Activated T-cell treated with anti-CD3 and anti-CD28 coated beads for 24 hours (primary cell): ENCODE results near the gene KLK12.

Experiments used
- DNase-seq: peaks from one replicate; pipeline ENCODE4 v3.0.0-alpha.2; 2020; ENCODE audit warnings: low read depth

The KLK12 gene

DNA sequence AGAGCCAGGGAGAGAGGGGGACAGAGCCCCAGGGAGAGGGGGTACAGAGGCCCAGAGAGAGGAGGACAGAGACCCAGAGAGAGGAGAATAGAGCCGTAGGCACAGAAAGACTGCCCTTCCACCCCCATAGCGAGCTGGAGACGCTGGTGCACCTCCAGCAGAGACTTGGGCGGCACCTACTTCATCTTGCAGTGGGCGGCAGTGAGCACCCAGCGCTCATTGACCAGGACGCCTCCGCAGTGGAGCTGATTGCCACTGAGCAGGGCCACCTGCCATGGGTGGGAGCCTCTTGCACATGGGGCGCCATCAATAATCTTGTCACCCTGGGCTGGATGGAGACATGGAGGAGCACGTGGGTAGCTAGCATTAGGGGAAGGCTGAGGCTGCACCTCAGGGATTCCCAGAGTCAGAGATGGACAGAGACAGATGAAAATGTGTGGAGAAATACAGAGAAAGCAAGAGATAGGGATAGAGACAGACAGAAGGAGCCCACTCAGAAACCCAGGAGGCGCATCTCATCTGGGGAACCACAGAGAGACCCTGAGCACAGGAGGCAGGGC is 53.1 kb downstream of the KLK12 start:
- DNase-seq = no peak

DNA sequence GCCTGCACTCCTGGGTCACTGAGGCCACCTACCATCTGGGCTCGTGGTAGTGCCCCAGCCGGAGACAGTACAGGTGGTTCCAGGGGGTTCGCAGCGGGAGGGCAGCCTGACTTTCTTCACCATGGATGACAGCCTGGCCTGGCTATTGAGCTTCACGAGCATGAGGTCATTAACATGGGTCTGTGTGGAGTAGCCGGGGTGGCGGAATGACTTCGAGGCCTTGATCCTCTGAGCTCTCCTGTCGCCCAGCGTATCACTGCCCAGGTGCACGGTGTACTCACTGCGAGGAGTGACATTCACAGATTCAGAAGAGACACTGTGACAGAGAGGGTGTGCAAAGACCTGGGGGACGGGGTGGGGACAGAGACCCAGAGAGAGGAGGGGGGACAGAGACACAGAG is 54.6 kb downstream of the KLK12 start:
- no peak for DNase-seq

DNA sequence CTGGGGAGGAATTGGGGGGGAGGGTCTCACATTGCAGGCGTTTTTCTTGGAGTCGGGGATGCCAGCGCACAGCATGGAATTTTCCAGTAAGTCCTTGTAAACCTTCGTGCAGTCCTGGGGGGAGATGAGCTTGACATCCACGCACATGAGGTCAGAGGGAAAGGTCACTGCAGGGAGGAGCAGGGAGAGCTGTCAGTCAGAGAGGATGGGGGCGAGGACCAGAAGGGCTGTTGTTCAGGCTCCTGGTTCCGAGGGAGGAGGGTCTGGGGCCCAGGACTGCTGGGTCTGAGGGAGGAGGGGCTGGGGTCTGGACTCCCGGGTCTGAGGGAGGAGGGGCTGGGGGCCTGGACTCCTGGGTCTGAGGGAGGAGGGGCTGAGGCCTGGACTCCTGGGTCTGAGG is 55.0 kb downstream of the KLK12 start:
- DNase-seq = no peak
